Measurements from ENCODE around the gene WDHD1.
"Not testable (repeated sequence)": the region's sequence is repeated elsewhere in the genome, so short reads cannot be mapped to it uniquely, and the experiment has no call there.

Gene WDHD1

DNA sequence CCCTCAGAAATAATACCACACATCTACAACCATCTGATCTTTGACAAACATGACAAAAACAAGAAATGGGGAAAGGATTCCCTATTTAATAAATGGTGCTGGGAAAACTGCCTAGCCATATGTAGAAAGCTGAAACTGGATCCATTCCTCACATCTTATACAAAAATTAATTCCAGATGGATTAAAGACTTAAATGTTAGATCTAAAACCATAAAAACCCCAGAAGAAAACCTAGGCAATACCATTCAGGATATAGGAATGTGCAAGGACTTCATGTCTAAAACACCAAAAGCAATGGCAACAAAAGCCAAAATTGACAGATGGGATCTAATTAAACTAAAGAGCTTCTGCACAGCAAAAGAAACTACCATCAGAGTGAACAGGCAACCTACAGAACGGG is 74.1 kb downstream of the WDHD1 start:
- not testable (repeated sequence) for DNase-seq (ENCODE audit: low read depth)

DNA sequence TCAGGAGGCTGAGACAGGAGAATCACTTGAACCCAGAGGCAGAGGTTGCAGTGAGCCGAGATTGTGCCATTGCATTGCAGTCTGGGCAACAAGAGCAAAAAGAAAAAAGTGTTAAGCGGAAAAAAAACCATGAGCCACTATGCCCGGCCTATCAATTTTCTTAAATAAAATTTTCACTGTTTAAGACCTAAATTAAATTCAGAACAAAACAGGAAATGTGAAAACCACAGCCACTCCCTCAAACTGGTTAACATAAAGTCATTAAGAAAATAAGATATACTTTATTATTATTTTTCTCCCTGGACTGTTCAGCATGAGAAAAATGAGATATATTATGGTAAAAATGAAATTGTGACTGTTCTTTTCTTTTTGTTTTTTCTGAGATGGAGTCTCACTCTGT is 79.7 kb downstream of the WDHD1 start:
- DNase-seq (ENCODE audit: low read depth): no peak

DNA sequence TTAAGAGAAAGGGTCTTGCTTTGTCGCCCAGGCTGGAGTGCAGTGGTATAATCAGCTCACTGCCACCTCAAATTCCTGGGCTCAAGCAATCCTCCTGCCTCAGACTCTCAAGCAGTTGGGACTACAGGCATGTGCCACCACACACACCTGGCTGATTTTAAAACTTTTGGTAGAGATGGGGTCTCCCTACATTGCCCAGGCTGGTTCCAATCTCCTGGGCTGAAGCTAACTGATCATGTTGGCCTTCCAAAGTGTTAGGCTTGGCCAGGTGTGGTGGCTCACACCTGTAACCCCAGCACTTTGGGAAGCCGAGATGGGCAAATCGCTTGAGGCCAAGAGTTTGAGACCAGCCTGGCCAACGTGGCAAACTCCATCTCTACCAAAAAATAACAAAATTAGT is 80.4 kb downstream of the WDHD1 start:
- DNase-seq (ENCODE audit: low read depth): no peak

DNA sequence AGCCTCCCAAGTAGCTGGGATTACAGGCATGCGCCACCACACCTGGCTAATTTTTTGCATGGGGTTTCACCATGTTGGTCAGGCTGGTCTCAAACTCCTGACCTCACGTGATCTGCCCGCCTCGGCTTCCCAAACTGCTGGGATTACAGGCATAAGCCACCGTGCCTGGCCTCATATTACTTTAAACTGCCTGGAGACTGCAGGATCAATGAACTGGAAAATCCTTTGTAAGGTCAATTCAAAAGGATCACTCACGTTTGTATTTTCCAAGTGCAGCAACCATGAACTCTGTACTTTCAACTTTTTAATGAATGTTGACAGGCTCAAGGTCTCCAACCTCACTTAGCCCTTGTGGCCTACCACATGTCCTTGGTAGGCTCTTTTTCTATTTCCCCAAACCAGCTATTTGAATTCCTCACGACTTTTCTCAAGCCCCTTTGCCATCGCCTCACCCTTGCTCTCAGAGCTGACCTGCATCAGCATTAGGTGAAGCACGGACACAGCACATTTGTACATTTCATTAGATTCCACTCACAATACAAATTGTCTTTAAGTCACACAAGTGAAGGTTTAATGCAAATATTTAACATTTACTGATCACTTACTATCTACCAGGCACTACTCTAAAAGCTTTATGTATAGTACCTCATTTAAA is 82.0 kb downstream of the WDHD1 start:
- DNase-seq (ENCODE audit: low read depth): no peak

DNA sequence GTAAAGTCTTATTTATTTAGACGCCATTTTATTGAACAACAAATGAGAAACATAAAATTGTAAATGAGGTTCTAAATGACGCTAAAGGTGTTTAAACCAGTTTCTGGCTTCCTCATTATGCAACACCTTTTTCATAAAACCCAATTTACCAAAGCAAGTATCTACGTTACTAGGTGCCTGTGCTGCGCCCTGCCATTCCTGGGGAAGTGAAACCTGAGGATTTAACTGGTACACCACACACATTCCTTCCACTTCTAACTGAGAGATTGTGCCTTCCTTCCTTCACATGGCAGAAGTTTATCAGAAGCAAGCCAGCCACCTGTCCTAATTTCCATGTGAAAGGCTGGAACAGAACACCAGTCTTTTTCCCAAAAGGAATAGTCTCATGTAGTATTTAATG is 84.0 kb downstream of the WDHD1 start:
- no peak for DNase-seq (ENCODE audit: low read depth)

DNA sequence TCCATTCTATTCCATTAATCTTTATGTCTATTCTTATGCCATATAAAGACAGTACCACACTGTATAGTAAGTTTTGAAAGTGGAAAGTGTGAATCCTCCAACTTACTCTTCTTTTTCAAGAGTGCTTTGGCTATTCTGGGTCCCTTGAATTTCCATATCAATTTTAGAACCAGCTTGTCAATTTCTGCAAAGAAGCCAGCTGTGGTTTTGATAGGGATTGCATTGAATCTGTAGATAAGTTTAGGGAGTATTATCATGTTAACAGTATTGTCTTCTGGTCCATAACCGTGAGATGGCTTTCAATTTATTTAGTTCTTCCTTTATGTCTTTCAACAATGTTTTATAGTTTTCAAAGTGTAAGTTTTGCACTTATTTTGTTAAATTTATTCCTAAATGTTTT is 90.1 kb downstream of the WDHD1 start:
- DNase-seq (ENCODE audit: low read depth): no peak

DNA sequence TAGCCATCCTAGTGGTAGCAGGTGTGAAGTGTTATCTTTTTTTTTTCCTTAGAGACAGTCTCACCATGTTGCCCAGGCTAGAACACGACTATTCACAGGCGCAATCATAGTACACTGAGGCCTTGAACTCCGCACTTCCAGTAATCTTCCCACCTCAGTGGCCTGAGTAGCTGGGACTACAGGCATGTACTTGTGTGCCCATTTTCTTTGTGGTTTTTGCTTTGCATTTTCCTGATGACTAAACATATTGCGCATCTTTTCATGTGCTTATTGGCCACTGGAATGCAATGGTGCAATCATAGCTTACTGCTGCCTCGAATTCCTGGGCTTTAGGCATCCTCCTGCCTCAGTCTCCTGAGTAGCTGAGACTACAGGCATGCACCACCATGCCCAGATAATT is 90.9 kb downstream of the WDHD1 start:
- DNase-seq (ENCODE audit: low read depth): peak; percentile 55

DNA sequence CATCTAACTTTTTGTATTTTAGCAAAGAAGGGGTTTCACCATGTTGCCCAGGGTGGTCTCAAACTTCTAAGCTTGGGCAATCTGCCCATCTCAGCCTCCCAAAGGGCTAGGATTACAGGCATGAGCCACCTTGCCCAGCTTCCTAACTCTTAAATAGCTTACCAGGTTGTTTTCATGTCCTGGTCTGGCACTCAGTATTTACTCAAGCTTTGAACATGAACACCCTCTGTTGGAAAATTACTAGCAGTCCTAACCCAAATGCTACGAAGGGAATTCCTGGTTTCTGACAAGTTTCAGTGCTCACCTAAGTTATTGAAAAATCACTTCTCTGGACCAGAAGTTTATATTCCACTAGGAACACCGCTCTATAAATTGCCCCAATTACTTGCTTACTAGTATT is 91.8 kb downstream of the WDHD1 start:
- no peak for DNase-seq (ENCODE audit: low read depth)

DNA sequence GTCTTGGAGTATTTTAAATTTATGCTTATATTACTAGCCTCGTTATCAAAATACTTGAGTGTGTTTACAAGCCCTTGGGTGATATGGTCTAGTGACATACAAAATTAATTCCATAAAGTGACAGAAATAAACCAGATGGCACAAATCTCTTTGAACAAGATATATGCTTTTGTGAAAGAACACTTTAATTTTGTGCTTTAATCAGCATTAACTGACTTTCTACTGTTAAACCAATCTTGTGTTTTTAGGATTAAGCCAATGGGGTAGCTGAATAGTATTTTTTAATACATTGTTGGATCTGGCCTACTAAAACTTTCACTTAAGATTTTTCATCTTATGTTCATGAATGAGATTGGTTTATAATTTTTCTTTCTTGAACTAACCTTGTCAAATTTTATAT is 93.9 kb downstream of the WDHD1 start:
- no peak for DNase-seq (ENCODE audit: low read depth)

DNA sequence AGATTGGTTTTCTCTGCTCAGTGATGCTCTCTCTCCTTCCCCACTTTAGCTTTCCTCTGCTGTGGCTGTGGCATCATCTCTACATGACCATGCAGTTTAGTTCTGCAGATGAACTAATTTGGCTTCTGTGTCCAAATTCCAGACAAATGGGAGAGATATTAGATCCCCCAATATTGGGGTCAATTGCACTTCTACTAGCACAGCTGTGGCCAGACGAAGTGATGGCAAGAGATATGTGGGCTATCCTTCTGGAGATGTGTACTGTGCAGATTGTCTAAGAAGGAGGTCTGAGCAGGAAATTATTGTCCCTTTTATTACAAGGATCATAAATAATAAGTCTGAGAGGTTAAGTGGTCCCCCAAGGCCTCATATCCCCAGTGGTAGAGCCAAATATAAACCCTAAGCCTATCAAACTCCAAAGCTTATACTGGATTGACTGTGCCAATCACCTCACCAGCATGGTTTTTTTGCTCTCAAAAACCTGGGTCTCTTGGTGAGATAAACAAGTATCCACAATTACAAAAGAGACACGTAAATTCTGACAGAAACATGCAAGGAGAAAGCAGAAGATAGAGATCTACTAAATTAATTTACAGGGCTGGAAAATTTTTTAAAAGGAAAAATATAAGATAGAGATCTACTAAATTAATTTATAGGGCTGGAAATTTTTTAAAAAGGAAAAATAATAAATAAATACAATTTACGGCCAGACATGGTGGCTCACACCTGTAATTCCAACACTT is 95.1 kb downstream of the WDHD1 start:
- DNase-seq (ENCODE audit: low read depth): no peak

DNA sequence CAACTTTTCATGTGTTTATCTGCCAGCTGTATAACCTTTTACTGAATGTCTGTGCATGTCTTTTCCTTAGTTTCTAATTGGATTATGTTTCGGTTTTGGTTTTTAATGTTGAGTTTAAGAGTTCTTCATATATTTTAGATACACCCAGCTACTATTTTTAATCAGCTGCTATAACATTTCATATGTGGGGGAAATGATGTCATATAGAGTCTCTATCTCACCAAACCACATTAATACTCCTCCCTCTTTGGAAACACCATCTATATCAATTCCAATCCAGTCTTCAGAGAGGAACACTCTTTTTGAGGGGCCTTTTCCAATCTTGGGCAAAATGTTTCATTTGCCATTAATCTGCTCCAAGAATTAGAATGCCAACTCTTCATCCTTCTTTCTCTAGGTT is 95.8 kb downstream of the WDHD1 start:
- no peak for DNase-seq (ENCODE audit: low read depth)

DNA sequence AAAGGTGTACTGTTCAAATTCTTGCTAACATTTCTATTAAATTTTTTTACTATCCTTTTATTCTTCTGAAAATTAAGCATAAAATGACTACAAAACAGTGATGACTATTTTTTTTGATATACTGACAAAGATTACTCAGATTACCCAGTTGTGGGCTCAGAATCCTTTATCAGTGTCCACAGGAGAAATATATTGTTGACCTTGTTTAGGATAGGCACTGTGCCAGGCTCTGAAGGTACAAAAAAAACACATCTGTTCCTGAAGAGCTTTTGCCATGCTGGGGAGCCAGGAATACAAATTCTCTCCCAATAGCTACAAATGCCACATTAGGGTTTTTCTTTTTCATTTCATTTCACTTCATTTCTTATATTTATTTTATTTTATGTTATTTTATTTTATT is 97.3 kb downstream of the WDHD1 start:
- DNase-seq (ENCODE audit: low read depth): no peak

DNA sequence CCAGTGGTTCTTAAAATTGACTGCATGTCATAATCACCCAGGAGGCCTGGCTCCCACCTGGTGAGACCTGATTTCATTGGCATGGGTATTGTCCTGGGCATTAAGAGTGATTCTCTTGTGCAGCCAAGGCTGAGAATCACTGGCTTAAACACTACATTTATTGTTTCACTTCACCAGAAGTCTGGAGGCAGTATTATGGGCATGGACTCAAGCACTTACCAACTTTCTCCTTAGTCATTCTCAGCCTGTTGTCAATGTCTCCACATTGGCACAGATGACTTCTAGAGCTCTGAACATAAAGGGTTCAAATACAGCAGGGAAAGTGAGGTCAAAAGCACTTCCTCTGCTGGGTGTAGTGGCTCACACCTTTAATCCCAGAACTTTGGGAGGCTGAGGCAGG is 98.7 kb downstream of the WDHD1 start:
- no peak for DNase-seq (ENCODE audit: low read depth)

DNA sequence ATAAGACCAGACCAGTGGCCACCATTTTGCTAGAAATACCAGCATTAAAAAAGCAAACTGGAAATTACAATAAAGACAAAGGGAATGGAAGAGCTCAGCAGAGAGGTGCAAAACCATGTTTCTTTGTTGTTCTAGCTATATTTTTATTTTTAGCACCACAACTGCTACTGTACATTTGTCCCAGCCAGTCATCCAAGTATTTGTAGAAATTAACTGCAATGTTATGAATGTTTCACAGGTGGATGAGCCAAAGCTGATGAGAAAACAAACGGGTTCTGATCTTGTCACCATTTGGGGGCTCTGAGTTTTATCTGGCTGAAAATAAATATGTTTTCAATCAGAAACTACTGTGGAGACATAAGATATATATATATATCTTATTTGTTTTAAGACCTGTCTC is 99.3 kb downstream of the WDHD1 start:
- no peak for DNase-seq (ENCODE audit: low read depth)

DNA sequence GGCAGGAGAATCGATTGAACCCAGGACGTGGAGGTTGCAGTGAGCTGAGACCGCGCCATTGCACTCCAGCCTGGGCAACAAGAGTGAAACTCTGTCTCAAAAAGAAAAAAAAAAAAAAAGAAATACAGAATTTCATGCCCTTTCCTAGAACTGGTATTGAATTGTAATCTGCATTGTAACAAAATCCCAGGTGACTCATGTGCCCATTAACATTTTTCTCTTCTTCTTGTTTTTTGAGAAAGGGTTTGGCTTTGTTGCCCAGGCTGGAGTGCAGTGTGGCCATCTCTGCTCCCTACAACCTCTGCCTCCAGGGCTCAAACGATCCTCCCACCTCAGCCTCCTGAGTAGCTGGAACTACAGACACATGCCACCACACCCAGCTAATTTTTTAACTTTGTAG is 100.3 kb downstream of the WDHD1 start:
- DNase-seq (ENCODE audit: low read depth): not testable (repeated sequence)

DNA sequence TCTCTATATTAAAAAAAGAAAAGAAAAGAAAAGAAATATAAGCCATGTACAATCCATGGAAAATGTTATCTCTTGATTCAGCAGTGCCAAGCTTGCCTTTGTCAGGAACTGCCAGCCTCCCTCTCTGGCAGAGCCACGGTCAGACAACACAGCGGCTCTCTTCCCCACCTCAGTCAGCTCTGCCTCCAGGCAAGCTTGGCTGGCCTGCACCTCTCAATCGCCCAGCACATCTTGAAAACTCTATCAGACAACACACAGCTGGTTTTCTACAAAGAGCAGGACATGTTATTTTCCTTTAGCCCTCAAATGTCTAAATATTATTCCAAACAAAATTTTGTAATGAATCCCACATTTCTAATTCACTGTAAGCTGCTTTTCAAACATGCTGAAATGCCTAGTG is 104.3 kb downstream of the WDHD1 start:
- no peak for DNase-seq (ENCODE audit: low read depth)

DNA sequence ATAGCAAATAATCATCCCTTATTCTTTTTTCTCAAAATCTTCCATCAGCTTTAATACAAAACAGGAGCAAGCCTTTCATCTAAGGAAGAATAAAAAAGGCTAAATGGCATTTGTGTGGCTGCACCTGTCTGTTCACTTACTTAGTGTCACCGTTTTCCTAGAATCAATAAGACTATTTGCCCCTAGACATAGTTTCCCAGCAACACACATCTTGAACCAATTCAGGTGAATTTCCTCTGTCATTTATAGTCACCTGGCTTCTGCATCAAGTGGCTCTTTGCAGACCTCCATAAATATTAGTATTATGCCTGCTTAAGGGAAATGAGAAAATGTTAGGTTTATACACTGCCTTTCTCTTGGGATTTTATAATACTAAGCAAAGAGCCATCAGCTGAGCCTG is 106.8 kb downstream of the WDHD1 start:
- DNase-seq (ENCODE audit: low read depth): no peak

DNA sequence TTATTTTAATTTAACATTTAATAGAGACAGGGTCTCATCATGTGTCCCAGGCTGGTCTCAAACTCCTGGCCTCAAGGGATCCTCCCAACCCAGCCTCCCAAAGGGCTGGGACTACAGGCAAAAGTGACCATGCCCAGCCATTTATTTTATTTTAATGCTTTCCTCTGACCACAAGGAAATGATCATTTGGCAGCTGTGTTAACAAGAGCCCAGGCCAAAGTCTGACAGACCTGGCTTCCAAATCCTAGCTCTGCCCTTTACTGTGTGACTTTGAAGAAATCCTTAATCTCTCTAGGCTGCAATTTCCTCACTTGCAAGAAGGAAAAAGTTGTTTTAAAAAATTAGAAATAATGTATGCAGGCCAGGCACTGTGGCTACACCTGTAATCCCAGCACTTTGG is 107.6 kb downstream of the WDHD1 start:
- DNase-seq (ENCODE audit: low read depth): no peak

DNA sequence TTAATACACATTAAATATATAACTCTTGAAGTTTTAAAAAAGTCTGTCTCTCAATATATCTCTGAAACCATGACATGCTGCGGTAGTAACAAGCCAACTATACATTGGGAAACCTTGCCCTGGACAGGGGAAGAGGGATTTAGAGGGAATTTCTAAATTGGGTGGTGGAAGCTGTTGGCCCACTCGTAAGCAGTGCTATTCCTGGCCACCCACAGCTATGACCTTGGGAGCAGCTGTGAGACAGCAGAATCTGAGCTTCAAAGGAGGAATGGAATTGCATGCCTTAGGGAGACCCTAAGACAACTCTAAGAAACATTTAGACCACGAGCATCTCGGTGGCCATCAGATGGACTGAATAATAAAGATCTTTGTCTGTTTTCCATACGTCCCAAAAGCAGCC is 108.5 kb downstream of the WDHD1 start:
- no peak for DNase-seq (ENCODE audit: low read depth)

DNA sequence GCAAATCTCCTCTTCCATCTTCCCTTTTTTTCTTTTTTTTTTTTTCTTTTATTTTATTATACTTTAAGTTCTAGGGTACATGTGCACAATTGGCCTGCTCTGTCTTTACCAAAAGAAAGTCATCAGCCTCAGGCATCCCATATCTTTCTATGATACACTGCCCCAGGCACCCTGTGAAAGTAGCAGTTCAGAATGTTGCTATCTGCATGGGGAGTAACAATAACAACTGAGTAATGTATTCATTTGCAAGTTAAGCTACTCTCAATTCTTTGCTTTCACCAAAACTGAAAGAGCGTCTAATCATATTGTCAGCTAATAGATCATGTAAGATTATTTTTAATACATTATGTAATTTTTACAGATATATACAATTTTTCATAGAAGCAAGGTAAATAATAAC is 110.8 kb downstream of the WDHD1 start:
- DNase-seq (ENCODE audit: low read depth): no peak

DNA sequence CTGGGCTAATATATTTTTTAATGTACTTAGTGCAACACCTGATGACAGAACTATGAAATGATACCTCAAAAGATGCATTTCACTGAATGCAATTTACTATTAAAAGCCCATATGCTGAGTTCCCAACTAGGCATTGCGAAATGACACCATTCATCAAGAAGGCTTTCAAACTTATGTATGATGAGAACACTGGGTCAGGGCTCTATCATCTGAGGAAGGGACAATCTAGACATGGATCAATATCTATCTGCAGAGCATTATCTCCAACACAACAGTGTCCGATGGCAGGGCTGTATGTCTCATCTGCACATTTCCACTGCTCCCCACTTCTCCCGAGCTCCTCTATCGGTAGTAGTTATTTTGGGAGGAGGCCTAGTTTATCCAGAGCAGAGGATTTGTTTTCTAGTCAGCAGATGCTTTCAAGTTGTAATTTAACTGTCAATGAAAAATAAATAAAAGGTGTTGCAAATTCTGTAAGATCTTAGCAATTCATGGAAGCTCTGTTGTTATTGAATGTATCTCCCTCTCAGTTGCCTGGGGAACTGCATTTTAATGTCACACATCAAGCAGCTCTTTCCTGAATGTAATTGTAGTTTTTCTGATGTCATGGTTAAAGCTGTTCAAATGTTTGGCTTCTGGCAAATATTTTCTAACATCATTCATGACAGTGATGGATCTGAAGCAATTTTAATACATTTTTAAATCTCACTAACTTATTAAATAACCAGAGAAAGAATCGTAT is 116.9 kb downstream of the WDHD1 start:
- no peak for DNase-seq (ENCODE audit: low read depth)

DNA sequence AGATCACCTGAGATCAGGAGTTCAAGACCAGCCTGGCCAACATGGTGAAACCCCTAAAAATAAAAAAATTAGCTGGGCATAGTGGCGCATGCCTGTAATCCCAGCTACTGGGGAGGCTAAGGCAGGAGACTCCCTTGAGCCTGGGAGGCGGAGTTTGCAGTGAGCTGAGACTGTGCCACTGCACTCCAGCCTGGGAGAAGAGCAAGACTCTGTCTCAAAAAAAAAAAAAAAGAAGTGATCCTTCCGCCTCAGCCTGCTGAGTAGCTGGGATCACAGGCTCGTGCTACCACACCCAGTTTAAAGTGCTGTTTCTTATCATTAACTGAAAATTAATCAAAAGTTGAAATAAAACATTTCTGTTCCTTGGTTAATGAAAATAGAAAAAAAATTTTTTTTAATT is 117.9 kb downstream of the WDHD1 start:
- DNase-seq (ENCODE audit: low read depth): not testable (repeated sequence)

DNA sequence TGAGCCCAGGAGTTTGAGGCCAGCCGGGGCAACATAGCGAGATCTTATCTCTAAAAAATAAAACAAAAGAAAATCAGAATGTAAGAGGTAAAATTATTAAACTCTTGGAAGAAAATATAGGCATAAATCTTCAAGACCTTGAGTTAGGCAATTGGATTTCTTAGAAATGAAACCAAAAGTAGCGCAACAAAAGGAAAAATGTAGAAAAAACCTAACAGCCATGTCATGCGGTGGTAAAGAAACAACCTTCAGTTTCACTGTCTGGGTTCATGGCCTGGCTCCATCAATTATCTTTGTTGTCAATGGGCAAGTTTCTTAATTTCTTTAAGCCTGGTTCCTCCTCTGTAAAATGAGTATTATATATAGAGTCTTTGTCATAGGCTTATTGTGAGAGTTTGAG is 118.7 kb downstream of the WDHD1 start:
- DNase-seq (ENCODE audit: low read depth): no peak

Measured in EH (cell line).